Pancreas (tissue), 10 donors: Measurements from ENCODE around the gene CFAP58. TPM values are rescaled to one million over a fixed set of nuclear protein-coding genes. Genes with fewer than 3 reads are reported as not detected.

Experiments used
- ATAC-seq, 4 donors: fragments of 200-7000 bp; cut with Tn5 transposase; one replicate each; pipeline versions ENCODE4 v1.8.0 to v1.9.1; 2020; ENCODE audit warnings: mild to moderate bottlenecking in 4 of 4, moderate library complexity in 4 of 4
- DNase-seq, 6 donors: peaks; one replicate each; pipeline ENCODE4 v3.0.0-alpha.2; 2020
- FAIRE-seq: peaks from 2 replicates; lab custom pipeline; 2012; peaks lifted over from hg19 to GRCh38; lab: Jason Lieb, UNC
- H3K27ac ChIP-seq, 4 donors: fragments of 200-600 bp; sonication (generic); 1 replicate in 3 of 4; 2 replicates in 1 of 4; pipeline versions ENCODE4 v1.5.0 to v1.8.0; 2020
- H3K27me3 ChIP-seq, 4 donors: fragments of 200-600 bp; one replicate each; pipeline ENCODE4 v1.8.0; 2021
- H3K36me3 ChIP-seq, 3 donors: fragments of 200-600 bp; sonication (generic) in 1 of 3; one replicate each; pipeline versions ENCODE4 v1.5.0 to v1.8.0; 2020 to 2021
- H3K4me1 ChIP-seq, 3 donors: fragments of 200-600 bp; one replicate each; pipeline ENCODE4 v1.8.0; 2021
- H3K4me3 ChIP-seq, 4 donors: fragments of 200-600 bp; sonication (generic) in 2 of 4; one replicate each; pipeline versions ENCODE4 v1.5.0 to v1.8.0; 2020 to 2021
- H3K9me3 ChIP-seq, 4 donors: fragments of 200-600 bp; one replicate each; pipeline ENCODE4 v1.8.0; 2021
- WGBS, 2 donors: extraction: QIAGEN DNeasy Blood & Tissue Kit; methylation state at CpG; one replicate each; pipeline ENCODE4 v1.1.7; 2013; 5-methylcytosine and 5-hydroxymethylcytosine counted together
- intact Hi-C, 3 donors: fragments of 100-400 bp; cut with DNase I; formaldehyde crosslinking; loops; one replicate each; pipeline versions ENCODE4 v1.11.1 to v1.14.2; 2022
- polyA plus RNA-seq, 2 donors: library from polyadenylated mRNA; stranded (reverse); fragments of 200-250 nt; gene quantifications; one replicate each; pipeline ENCODE4 v1.2.3, GENCODE V29; 2013
- total RNA-seq, 6 donors: library from RNA; stranded (reverse); fragmentation: NEBNext Ultra II Directional in 4 of 6; extraction: Animal tissue kit (Norgen Biotek cat#: 25700) in 4 of 6; gene quantifications; one replicate each; pipeline versions ENCODE4 v1.2.1 to v1.2.4, GENCODE V29; 2021 to 2023
- TF ChIP-seq, protein P1 (sequence below), 4 donors: fragments of 200-600 bp; sonication (generic) in 3 of 4; IDR thresholded peaks; one replicate each; pipeline versions ENCODE4 v1.5.0 to v1.8.0; 2021; ENCODE audit warnings: antibody characterized with exemption in 4 of 4
- donor health status: healthy with polysubstance abuse.
- donor health status: DM: no; HTN: no; CAD: no; lungs with moderate emphysema.
- donor health status: DM: no; HTN: no; CAD: no.
- donor health status: control.
- donor health status: control.
- donor health status: Bipolar disorder and iron deficiency.
- donor health status: DM: yes; HTN: yes; CAD: no.
- donor health status: DM: no; HTN: no; CAD: no.
- donor health status: DM: no; HTN: no; CAD: no.
- donor health status: DM: yes; HTN: yes; CAD: no.

The CFAP58 gene
- total and polyA plus RNA-seq, 8 donors, result 0.09 to 0.53 (median 0.28) TPM; not detected in 1

DNA sequence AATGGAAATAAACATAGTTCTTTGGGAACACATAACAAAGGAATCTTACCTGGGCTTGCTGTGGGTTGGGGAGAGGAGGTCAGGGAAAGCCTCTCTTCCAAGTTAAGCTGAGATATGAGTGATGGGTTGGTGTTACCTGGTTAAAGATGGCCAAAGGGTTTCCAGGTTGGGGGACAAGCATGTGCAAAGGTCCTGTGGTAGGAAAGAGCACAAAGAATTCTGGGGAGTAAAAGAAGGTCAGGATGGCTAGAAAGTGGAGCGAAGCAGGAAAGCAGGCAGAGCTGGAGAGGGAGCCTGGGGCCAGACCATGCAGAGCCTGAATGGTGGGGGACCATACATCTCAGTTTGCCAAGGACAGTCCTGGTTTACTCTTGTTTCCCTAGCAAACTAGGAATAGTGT lies 133.2 kb downstream of the CFAP58 start:
- FAIRE-seq (no peak), ATAC-seq (no peak)

DNA sequence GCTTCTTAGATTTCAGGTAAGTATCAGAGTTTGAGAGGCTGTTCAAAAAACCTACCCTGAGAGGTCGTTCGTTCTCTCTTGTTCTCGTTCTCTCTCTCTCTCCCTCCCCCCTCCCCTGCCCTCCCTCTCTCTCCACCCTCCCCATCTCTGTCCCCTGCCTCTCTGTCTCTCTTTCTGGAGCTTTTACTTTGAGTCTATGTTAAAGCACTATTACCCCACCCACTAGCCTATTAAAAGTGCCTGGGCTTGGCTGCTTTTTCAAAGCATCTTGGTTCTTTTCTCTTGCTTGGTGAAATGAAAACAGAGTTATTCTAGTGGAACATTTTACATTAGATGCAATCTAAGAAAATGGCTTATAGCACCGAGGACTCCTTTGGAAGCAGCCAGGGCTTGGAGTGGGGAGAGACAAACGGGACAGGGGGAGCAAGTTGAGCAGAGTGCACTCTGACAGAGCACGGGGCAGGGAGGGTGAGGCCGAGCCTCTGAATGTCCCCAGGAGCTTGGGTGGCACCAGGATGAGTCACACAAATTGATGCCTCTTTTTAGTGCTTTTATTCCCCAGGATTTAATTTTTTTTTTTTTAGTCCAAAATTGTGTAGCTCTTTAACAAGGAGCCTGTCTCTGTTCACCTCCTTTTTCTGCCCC lies 134.3 kb downstream of the CFAP58 start:
- TF ChIP-seq, protein P1, sequence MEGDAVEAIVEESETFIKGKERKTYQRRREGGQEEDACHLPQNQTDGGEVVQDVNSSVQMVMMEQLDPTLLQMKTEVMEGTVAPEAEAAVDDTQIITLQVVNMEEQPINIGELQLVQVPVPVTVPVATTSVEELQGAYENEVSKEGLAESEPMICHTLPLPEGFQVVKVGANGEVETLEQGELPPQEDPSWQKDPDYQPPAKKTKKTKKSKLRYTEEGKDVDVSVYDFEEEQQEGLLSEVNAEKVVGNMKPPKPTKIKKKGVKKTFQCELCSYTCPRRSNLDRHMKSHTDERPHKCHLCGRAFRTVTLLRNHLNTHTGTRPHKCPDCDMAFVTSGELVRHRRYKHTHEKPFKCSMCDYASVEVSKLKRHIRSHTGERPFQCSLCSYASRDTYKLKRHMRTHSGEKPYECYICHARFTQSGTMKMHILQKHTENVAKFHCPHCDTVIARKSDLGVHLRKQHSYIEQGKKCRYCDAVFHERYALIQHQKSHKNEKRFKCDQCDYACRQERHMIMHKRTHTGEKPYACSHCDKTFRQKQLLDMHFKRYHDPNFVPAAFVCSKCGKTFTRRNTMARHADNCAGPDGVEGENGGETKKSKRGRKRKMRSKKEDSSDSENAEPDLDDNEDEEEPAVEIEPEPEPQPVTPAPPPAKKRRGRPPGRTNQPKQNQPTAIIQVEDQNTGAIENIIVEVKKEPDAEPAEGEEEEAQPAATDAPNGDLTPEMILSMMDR (IDR thresholded peaks at IDR 0.05), result no peak
- H3K9me3 ChIP-seq, result no peaks in the 10 kb centered on the region
- intact Hi-C loops, result no loop called here
- ATAC-seq, result no peak
- H3K36me3 ChIP-seq, result no peaks in the 10 kb centered on the region
- H3K4me3 ChIP-seq, result no peak overlapping the region
- 44 to 49% methylated on average over 7 of the region's 7 CpGs for WGBS, 2 donors
- no peaks in the 10 kb centered on the region for H3K4me1 ChIP-seq
- FAIRE-seq, result no peak
- no peaks in the 10 kb centered on the region for H3K27me3 ChIP-seq
- DNase-seq, result no peak
- H3K27ac ChIP-seq, result no peak overlapping the region

More for the DNA sequence above, 133.2 kb downstream of the CFAP58 start:
- intact Hi-C loops, result no loop called here
- Histone ChIP-seq H3K36me3 (no peaks in the 10 kb centered on the region), H3K9me3 (no peaks in the 10 kb centered on the region), H3K27me3 (peaks cover 0 to 4% (median 0%) of the 10 kb centered on the region in 4 donors), H3K4me1 (no peaks in the 10 kb centered on the region), H3K27ac (no peak overlapping the region), H3K4me3 (no peak overlapping the region)
- no peak for DNase-seq
- WGBS, 2 donors, result 73 to 88% methylated on average over 1 of the region's 1 CpG
- TF ChIP-seq, protein P1 (IDR thresholded peaks at IDR 0.05), result no peak

DNA sequence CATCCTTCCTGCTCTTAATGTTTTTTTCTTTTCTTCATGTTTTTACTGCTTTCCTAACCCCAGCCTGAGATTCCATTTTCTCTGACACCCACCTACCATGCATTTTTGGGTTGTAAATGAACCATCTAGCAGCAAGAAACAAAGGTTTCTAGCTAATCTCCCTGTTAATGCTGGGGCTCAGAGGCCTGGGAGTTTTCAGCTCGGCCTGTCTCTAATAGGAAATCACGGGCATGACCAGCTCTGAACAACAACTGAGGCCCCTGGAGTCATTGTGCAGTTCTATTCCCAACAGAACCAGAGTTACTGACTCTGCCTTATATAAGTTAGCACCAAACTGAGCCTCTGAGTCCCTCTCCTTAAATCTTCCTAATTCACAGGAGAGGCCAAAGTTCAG lies 134.8 kb downstream of the CFAP58 start:
- H3K36me3 ChIP-seq, result no peaks in the 10 kb centered on the region
- intact Hi-C loops, result no loop called here
- H3K27me3 ChIP-seq, result no peaks in the 10 kb centered on the region
- H3K27ac ChIP-seq, result no peak overlapping the region
- DNase-seq (no peak), ATAC-seq (no peak), FAIRE-seq (no peak)
- H3K9me3 ChIP-seq, result no peaks in the 10 kb centered on the region
- WGBS, 2 donors, result 63 to 78% methylated on average over 2 of the region's 2 CpGs
- H3K4me3 ChIP-seq, result no peak overlapping the region
- no peaks in the 10 kb centered on the region for H3K4me1 ChIP-seq
- TF ChIP-seq, protein P1 (IDR thresholded peaks at IDR 0.05), result no peak

DNA sequence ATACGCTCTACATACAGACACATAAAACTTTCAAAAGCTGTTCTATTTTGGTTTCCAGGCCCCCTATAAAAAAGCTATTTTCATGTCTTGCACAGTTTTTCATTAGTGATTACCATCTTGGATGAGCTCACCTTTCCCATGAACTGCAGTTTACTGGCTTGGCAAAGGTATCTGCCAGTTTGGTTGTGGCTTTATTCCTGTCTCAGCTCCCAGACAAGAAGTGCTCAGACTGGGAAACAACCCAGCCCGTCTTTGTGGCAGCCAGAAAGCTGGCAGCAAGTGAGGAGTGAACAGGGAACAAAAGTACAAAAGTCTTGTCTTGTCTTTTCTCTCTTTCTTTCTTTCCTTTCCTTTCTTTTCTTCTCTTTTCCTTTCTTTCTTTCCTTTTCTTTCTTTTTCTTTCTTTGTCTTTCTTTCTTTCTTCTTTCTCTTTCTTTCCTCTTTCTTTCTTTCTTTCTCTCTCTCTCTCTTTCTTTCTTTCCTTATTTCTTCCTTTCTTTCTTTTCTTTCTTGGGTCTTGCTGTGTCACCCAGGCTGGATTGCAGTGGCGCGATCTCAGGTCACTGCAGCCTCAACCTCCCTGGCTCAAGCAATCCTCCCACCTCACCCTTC lies 138.8 kb downstream of the CFAP58 start:
- DNase-seq (no peak), ATAC-seq (no peak), FAIRE-seq (no peak)
- no peaks in the 10 kb centered on the region for H3K4me1 ChIP-seq
- no peaks in the 10 kb centered on the region for H3K9me3 ChIP-seq
- no peaks in the 10 kb centered on the region for H3K36me3 ChIP-seq
- H3K4me3 ChIP-seq, result no peak overlapping the region
- intact Hi-C loops, result no loop called here
- H3K27me3 ChIP-seq, result no peaks in the 10 kb centered on the region
- 86 to 95% methylated on average over 4 of the region's 4 CpGs for WGBS, 2 donors
- TF ChIP-seq, protein P1 (IDR thresholded peaks at IDR 0.05), result no peak
- H3K27ac ChIP-seq, result no peak overlapping the region
